GM12878 (cell line): ENCODE results near the gene SLC25A46. TPM values are rescaled to one million over a fixed set of nuclear protein-coding genes. Genes with fewer than 3 reads are reported as not detected.

ENCODE experiments used
- ATAC-seq: fragments of 200-7000 bp; cut with Tn5 transposase; 3 replicates; pipeline ENCODE4 v1.9.1; 2020; ENCODE audit warnings: mild to moderate bottlenecking, moderate library complexity
- BruUV-seq: library from RNA; stranded (reverse); fragments of 400-500 nt; replicated peaks from 2 replicates; lab custom pipeline; 2021; lab: Mats Ljungman, UMichigan
- CTCF ChIA-PET: fragments of 300-600 bp; sonication (Branson Sonifier 250); formaldehyde crosslinking; extraction: SDS; loops from one replicate; lab custom pipeline; 2021; ENCODE audit warnings: inconsistent platforms; lab: Yijun Ruan, JAX
- POLR2A ChIA-PET: fragments of 350-600 bp; formaldehyde crosslinking; extraction: SDS; loops from one replicate; lab custom pipeline; 2021; ENCODE audit warnings: inconsistent platforms; lab: Charles Lee
- RAD21 ChIA-PET: fragments of 300-600 bp; sonication (Branson Sonifier 250); formaldehyde crosslinking; loops from one replicate; lab custom pipeline; 2023; ENCODE audit warnings: antibody characterized with exemption; ENCODE audit not compliant: unreplicated experiment; lab: Charles Lee
- SMC1A ChIA-PET: fragments of 300-600 bp; sonication (Branson Sonifier 250); formaldehyde crosslinking; loops from one replicate; lab custom pipeline; 2023; ENCODE audit not compliant: unreplicated experiment, uncharacterized antibody; lab: Charles Lee
- DNase-seq: peaks from one replicate; pipeline ENCODE4 v3.0.0-alpha.2; 2011; ENCODE audit warnings: low read depth, low spot score
- FAIRE-seq: peaks from 3 replicates; lab custom pipeline; 2011; peaks lifted over from hg19 to GRCh38; lab: Jason Lieb, UNC
- H2AFZ ChIP-seq: 2 replicates; pipeline ENCODE4 v1.6.0; 2011; ENCODE audit warnings: low read depth, low read length, control low read depth; ENCODE audit not compliant: control insufficient read depth
- H3K27ac ChIP-seq: 2 replicates; pipeline ENCODE4 v1.5.1; 2011; ENCODE audit warnings: control low read depth; ENCODE audit not compliant: control insufficient read depth, insufficient read depth
- H3K27me3 ChIP-seq, 2 experiments: replicated peaks in 1 of 2; 2 replicates each; pipeline versions ENCODE4 v1.6.0 to v1.6.1; 2011; ENCODE audit warnings: low read length in 1 of 2; ENCODE audit not compliant: control insufficient read depth in 2 of 2, insufficient read depth in 2 of 2
- H3K36me3 ChIP-seq, 2 experiments: 2 replicates each; pipeline ENCODE4 v1.5.1; 2011; ENCODE audit warnings: low read length in 1 of 2; ENCODE audit not compliant: control insufficient read depth in 2 of 2, insufficient read depth in 2 of 2
- H3K4me1 ChIP-seq: 2 replicates; pipeline ENCODE4 v1.6.1; 2011; ENCODE audit warnings: mild to moderate bottlenecking, low read length, moderate library complexity, mixed read lengths; ENCODE audit not compliant: control insufficient read depth, insufficient read depth
- H3K4me2 ChIP-seq: 2 replicates; pipeline ENCODE4 v1.6.0; 2011; ENCODE audit warnings: control low read depth; ENCODE audit not compliant: control insufficient read depth, insufficient read depth
- H3K4me3 ChIP-seq: fragments of 200-600 bp; sonication (generic); 2 replicates; pipeline ENCODE4 v1.5.1; 2016
- H3K79me2 ChIP-seq: 2 replicates; pipeline ENCODE4 v1.6.0; 2011; ENCODE audit warnings: low read length; ENCODE audit not compliant: control insufficient read depth, insufficient read depth
- H3K9ac ChIP-seq: 2 replicates; pipeline ENCODE4 v1.8.0; 2011; ENCODE audit warnings: low read length, control low read depth, mixed read lengths; ENCODE audit not compliant: control insufficient read depth, insufficient read depth
- H3K9me3 ChIP-seq: replicated peaks from 3 replicates; pipeline ENCODE4 v1.5.1; 2011; ENCODE audit warnings: mild to moderate bottlenecking, low read length; ENCODE audit not compliant: control insufficient read depth, insufficient read depth
- H4K20me1 ChIP-seq: 2 replicates; pipeline ENCODE4 v1.6.0; 2011; ENCODE audit not compliant: control insufficient read depth, insufficient read depth
- BHLHE40 ChIP-seq, 2 experiments: fragments of 450-650 bp in 1 of 2; IDR thresholded peaks; 2 replicates each; pipeline ENCODE4 v1.6.1; 2011 to 2017; ENCODE audit warnings: low read depth in 2 of 2, borderline replicate concordance in 1 of 2, improper control_type of control experiment in 1 of 2, low read length in 1 of 2, mild to moderate bottlenecking in 1 of 2
- CBX5 ChIP-seq: sonication (generic); IDR thresholded peaks from 2 replicates; pipeline ENCODE4 v1.6.1; 2016; ENCODE audit warnings: low read depth, moderate library complexity, mild to moderate bottlenecking, inconsistent platforms
- EP300 ChIP-seq, 2 experiments: fragments of 150-350 bp in 1 of 2; IDR thresholded peaks; 2 replicates each; pipeline ENCODE4 v1.6.1; 2011 to 2012; ENCODE audit warnings: low read depth in 2 of 2, low read length in 2 of 2, borderline replicate concordance in 1 of 2, improper control_type of control experiment in 1 of 2, inconsistent platforms in 1 of 2; ENCODE audit not compliant: control insufficient read depth in 1 of 2
- MEF2A ChIP-seq: IDR thresholded peaks from 2 replicates; pipeline ENCODE4 v1.6.1; 2011; ENCODE audit warnings: low read depth, mild to moderate bottlenecking, low read length, moderate library complexity; ENCODE audit not compliant: insufficient read depth
- POLR2AphosphoS5 ChIP-seq: IDR thresholded peaks from 2 replicates; pipeline ENCODE4 v1.6.1; 2011; ENCODE audit warnings: mild to moderate bottlenecking, low read length, inconsistent platforms
- SPI1 ChIP-seq: IDR thresholded peaks from 2 replicates; pipeline ENCODE4 v1.6.1; 2011; ENCODE audit warnings: low read depth, mild to moderate bottlenecking, low read length, moderate library complexity, borderline replicate concordance; ENCODE audit not compliant: insufficient read depth
- WGBS: methylation state at CpG from one replicate; pipeline ENCODE4 v1.1.6; 2016; ENCODE audit warnings: low lambda C conversion rate; ENCODE audit not compliant: insufficient replicate concordance, insufficient coverage; ENCODE audit errors: missing lambda C conversion rate; 5-methylcytosine and 5-hydroxymethylcytosine counted together
- in situ Hi-C: fragments of 300-500 bp; cut with MboI; formaldehyde crosslinking; loops from 9 replicates; pipeline ENCODE4 v1.14.3; 2018; ENCODE audit warnings: mixed read lengths
- intact Hi-C: fragments of 100-400 bp; cut with micrococcal nuclease; formaldehyde crosslinking; loops from one replicate; pipeline ENCODE4 v1.14.2; 2022; ENCODE audit not compliant: unreplicated experiment
- polyA plus RNA-seq, 11 experiments: library from polyadenylated mRNA; depleted of rRNA in 4 of 11; unstranded in 6 of 11; stranded (reverse) in 5 of 11; fragments of >200 nt; fragmentation: Nextera tagmentation in 4 of 11; fragmentation: Illumina TruSeq in 1 of 11; extraction: Ambion mirVana in 4 of 11; extraction: Trizol in 1 of 11; gene quantifications; 1 replicate in 1 of 11; 2 replicates in 10 of 11; pipeline versions ENCODE4 v1.2.1 to v1.2.3, GENCODE V29; 2011 to 2016; ENCODE audit warnings: inconsistent platforms in 2 of 11, missing spikeins in 2 of 11, low read depth in 1 of 11
- total RNA-seq, 4 experiments: library from RNA; depleted of rRNA in 3 of 4; stranded (reverse); fragments of >200 nt in 3 of 4; fragmentation: Illumina TruSeq in 1 of 4; extraction: Trizol in 1 of 4; gene quantifications; 2 replicates each; pipeline versions ENCODE4 v1.2.1 to v1.2.3, GENCODE V29; 2013 to 2021

Gene SLC25A46
- total and polyA plus RNA-seq, 10 of the 15 experiments (the other 5 are each of a cell fraction or from before 2014, with no cell fraction given) = 18.0 to 89.6 (median 68.2) TPM

DNA sequence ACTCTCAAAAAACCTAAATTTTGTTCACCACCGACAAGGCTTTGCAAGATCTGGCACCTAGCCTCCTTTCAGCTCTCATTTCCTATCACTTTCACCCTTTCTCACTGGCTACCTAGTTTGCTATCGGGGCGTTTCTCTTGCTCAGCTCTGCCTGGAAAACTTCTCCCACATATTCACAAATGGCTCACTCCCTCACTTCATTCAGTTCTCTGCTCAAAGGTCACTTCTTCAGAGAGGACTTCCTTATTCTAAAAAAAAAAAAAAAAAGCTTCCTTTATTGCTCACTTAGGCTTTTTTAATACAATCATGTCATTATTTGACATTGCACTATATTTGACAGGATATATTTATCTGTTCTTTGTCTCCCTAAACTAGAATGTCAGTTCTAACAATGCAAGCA, 2.1 kb upstream of the SLC25A46 start:
- Histone ChIP-seq H3K4me3 (peak overlapping the region; percentile 42; the same call in 1 of the 2 replicates), H3K27ac (no peak overlapping the region), H3K9ac (no peak overlapping the region), H3K4me2 (peak overlapping the region; percentile 66; the same call in 1 of the 2 replicates), H3K36me3 (no peaks in the 10 kb centered on the region), H3K4me1 (0 out of 2 replicates have a peak, but pooled peaks cover 3% of the 10 kb centered on the region), H4K20me1 (no peaks in the 10 kb centered on the region), H3K27me3 (no peaks in the 10 kb centered on the region), H2AFZ (peak overlapping the region; percentile 71), H3K9me3 (no peaks in the 10 kb centered on the region; the same call in 2 of the 3 replicates), H3K79me2 (peaks cover 29% of the 10 kb centered on the region)
- ChIA-PET RAD21 (interaction anchor here (1.2 to 5.4 kb wide), 4 partner anchors 16 to 355 kb away, joined by 3 to 30 read pairs (median 9); partner anchors contain the start of gene WDR36), CTCF (interaction anchor here (1.1 to 7.2 kb wide), 4 partner anchors 9 to 20 kb away, joined by 3 to 33 read pairs (median 14); no protein-coding TSS in a partner anchor), POLR2A (interaction anchor here (0.6 to 6.2 kb wide), 7 partner anchors 16 to 503 kb away, joined by 3 to 45 read pairs (median 4); no protein-coding TSS in a partner anchor), SMC1A (interaction anchor here (1.1 to 8.3 kb wide), 5 partner anchors 10 to 19 kb away, joined by 3 to 67 read pairs (median 6); partner anchors contain the start of gene TMEM232)
- no TSS peak for BruUV-seq
- ATAC-seq (no peak), FAIRE-seq (no peak), DNase-seq (no peak)
- intact Hi-C loops = no loop called here
- in situ Hi-C loops = loop anchor here (25.0 kb wide), 2 partner anchors 501 to 776 kb away; partner anchors contain the start of gene STARD4
- 51% methylated on average over 3 of the region's 3 CpGs for WGBS
- TF ChIP-seq SPI1 (0 out of 2 replicates have a peak, but pooled peaks have one; percentile 13), CBX5 (no peak)

DNA sequence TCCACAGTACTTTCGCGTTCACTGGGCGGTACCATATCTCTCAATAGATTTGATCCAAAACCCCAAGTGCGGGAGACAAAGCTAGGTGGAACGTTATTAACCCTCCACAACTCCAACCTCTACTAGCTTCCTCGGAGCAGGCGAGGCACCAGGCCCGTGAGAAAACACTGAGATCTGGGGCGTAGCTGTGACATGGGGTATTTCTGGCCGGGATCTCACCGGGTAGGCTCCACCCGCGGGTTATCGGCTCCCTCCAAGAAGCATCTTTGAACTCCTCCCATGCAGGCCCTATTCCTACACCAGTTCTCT, 350 bp upstream of the SLC25A46 start:
- in situ Hi-C loops = loop anchor here (25.0 kb wide), 2 partner anchors 499 to 774 kb away; partner anchors contain the start of gene STARD4

More for the DNA sequence above, 350 bp upstream of the SLC25A46 start:
- FAIRE-seq (peak; percentile 18), DNase-seq (no peak), ATAC-seq (peak; percentile 80)
- TF ChIP-seq BHLHE40 (IDR thresholded peaks at IDR 0.05; ENCODE audit: borderline replicate concordance in 1 of 2, low read depth in 2 of 2, low read length in 1 of 2) (no peak), MEF2A (0 out of 2 replicates have a peak, but pooled peaks have one; percentile 3), POLR2AphosphoS5 (peak; percentile 35; the same call in 1 of the 2 replicates), EP300 (IDR thresholded peaks at IDR 0.05; ENCODE audit: borderline replicate concordance in 1 of 2, control insufficient read depth in 1 of 2, low read depth in 2 of 2, low read length in 2 of 2) (0 out of 4 replicates have a peak, but pooled peaks of 1 of the 2 experiments have one; percentile 12)
- H3K79me2 ChIP-seq = peaks cover 38% of the 10 kb centered on the region
- H3K36me3 ChIP-seq = no peaks in the 10 kb centered on the region
- BruUV-seq = TSS peak; percentile 93
- no peaks in the 10 kb centered on the region for H4K20me1 ChIP-seq
- ChIA-PET SMC1A (interaction anchor here (0.9 to 8.3 kb wide), 6 partner anchors 11 to 22 kb away, joined by 3 to 67 read pairs (median 8); partner anchors contain the start of gene TMEM232), CTCF (interaction anchor here (0.9 to 7.2 kb wide), 3 partner anchors 12 to 19 kb away, joined by 3 to 33 read pairs (median 24); partner anchors contain the start of gene TMEM232), POLR2A (interaction anchor here (1.1 to 6.2 kb wide), 2 partner anchors 14 to 18 kb away, joined by 4 to 45 read pairs; no protein-coding TSS in a partner anchor), RAD21 (interaction anchor here (0.6 to 5.4 kb wide), 4 partner anchors 14 to 1032 kb away, joined by 3 to 30 read pairs (median 5); no protein-coding TSS in a partner anchor)
- WGBS = 2% methylated on average over 14 of the region's 14 CpGs
- peak overlapping the region; percentile 75 for H3K4me3 ChIP-seq
- no peaks in the 10 kb centered on the region for H3K27me3 ChIP-seq
- peak overlapping the region; percentile 95 for H2AFZ ChIP-seq
- peak overlapping the region; percentile 90 for H3K27ac ChIP-seq
- intact Hi-C loops = no loop called here
- peak overlapping the region; percentile 96 for H3K9ac ChIP-seq
- no peaks in the 10 kb centered on the region; the same call in 2 of the 3 replicates for H3K9me3 ChIP-seq
- H3K4me2 ChIP-seq = peak overlapping the region; percentile 97
- 0 out of 2 replicates have a peak, but pooled peaks cover 3% of the 10 kb centered on the region for H3K4me1 ChIP-seq
